ENCODE data around the gene BET1.

The BET1 gene, protein sequence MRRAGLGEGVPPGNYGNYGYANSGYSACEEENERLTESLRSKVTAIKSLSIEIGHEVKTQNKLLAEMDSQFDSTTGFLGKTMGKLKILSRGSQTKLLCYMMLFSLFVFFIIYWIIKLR

DNA sequence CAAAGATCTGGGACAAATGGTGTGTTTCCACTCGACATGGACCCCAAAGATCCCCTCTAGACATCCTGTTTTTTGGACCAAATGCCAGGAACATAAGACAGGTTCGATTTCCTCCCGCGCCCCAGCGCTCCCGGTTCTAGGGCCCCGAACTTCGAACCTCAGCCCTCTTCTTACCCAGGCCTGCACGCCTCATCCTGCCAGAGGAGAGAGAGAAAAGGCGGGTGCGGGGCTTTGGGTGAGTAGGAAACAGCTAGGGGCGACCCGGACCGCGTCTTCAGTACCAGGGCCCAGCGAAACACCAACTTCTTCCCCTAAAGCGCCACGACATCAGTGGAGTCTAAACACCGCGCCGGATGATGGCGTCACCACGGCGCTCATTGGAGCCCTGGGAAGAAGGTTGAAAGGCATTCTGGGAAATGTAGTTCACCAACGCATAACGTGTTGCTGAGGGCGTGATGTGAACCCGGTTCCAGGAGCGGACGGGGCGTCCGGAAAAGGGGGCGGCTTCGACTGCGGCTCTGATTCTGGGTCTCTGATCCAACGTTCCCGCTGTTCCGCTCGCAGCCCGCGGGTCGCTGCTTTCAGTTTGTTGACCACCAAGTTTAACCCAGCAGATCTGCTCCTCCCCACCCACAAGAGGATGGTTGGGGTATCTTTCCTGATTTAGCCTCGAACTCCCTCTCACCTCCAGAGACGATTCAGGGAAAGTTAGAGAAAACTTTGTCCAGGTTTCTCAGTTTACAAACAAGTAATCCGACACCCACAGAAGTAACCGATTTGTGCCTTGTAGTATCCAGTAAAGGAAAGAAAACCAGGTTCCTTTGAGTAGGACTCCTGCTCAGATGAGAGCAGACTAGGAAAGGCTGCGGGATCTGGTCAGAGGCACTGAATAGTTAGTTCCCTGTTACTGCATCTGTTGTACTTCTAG lies at the start of gene BET1:
BET1 (minus strand) TSS at position 332 of the 928 bp plus-strand sequence; CDS start at position 193, 139 bp downstream.
- H3K4me3 ChIP-seq (ENCODE audit: low read depth, low read length), result peak within 1 kb of the TSS; percentile 85
- peak; percentile 96 for DNase-seq (ENCODE audit: low read depth)
- TF ChIP-seq, protein P1, sequence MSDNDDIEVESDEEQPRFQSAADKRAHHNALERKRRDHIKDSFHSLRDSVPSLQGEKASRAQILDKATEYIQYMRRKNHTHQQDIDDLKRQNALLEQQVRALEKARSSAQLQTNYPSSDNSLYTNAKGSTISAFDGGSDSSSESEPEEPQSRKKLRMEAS (IDR thresholded peaks at IDR 0.05; ENCODE audit: low read depth, low read length), result no peak; the same call in none of the 2 replicates
- peak; percentile 80 for TF ChIP-seq POLR2A (IDR thresholded peaks at IDR 0.05; ENCODE audit: extremely low read depth, insufficient read length)
- peak; percentile 65 for TF ChIP-seq MYC (IDR thresholded peaks at IDR 0.05; ENCODE audit: low read depth, low read length)
- TF ChIP-seq, protein P2, sequence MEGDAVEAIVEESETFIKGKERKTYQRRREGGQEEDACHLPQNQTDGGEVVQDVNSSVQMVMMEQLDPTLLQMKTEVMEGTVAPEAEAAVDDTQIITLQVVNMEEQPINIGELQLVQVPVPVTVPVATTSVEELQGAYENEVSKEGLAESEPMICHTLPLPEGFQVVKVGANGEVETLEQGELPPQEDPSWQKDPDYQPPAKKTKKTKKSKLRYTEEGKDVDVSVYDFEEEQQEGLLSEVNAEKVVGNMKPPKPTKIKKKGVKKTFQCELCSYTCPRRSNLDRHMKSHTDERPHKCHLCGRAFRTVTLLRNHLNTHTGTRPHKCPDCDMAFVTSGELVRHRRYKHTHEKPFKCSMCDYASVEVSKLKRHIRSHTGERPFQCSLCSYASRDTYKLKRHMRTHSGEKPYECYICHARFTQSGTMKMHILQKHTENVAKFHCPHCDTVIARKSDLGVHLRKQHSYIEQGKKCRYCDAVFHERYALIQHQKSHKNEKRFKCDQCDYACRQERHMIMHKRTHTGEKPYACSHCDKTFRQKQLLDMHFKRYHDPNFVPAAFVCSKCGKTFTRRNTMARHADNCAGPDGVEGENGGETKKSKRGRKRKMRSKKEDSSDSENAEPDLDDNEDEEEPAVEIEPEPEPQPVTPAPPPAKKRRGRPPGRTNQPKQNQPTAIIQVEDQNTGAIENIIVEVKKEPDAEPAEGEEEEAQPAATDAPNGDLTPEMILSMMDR (IDR thresholded peaks at IDR 0.05; ENCODE audit: low read depth, low read length), result no peak

DNA sequence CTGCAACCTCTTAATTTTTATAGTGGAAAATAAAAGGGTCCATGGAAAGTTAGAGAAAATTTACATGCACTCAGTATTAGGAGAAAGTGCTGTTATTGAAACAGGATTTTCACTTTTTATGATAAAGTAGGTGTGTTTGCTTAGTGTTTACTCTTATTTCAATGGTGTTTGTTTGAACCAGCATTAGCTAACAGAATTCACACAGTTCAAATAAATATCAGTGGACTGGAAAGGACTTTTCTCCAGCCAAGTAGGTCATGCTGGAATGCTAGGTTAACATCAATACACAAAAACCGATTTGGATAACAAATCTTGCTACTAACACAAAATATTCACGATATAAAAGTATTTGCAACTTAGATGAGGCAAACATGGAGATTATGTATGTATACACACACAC lies 49.4 kb upstream of the BET1 start:
- no peak overlapping the region for H3K4me3 ChIP-seq (ENCODE audit: low read depth, low read length)
- DNase-seq (ENCODE audit: low read depth), result no peak
- TF ChIP-seq, protein P1 (IDR thresholded peaks at IDR 0.05; ENCODE audit: low read depth, low read length), result no peak
- TF ChIP-seq POLR2A (IDR thresholded peaks at IDR 0.05; ENCODE audit: extremely low read depth, insufficient read length) (no peak), MYC (IDR thresholded peaks at IDR 0.05; ENCODE audit: low read depth, low read length) (no peak)
- TF ChIP-seq, protein P2 (IDR thresholded peaks at IDR 0.05; ENCODE audit: low read depth, low read length), result no peak

DNA sequence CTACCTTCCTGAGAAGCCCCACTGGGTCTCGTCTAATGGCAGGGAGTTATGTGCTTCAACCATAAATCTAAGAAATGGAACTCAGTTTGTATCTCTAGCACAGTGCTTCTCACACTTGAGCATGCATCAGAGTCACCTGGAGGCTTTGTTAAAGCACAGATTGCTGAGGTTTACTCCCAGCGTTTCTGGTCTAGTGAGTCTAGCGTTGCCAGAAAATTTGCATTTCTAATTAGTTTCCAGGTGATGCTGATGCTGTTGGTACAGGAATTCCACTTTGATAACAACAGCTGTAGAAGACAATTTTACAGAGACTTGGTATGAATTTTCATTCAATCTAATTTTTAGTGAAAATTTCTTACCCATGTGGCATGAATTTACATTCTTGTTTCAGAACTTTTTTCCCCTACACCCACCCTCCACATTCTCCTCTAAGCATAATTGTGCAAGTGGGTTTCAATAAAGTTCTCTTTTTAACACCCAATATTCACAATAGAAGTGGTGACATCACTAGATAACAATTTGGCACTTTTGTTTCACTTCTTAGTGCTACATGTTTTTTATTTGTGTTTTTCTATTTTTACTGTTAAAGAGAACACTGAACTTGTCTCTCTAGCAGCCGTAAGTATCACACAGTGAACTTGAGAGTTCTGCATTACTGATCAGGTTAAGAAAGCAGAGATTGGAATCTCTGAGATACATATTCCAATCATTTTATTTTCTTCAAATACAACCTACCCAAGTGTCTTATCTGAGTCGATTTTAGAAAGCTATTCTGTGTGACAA lies 48.4 kb upstream of the BET1 start:
- no peak overlapping the region for H3K4me3 ChIP-seq (ENCODE audit: low read depth, low read length)
- DNase-seq (ENCODE audit: low read depth), result no peak
- TF ChIP-seq MYC (IDR thresholded peaks at IDR 0.05; ENCODE audit: low read depth, low read length) (no peak), POLR2A (IDR thresholded peaks at IDR 0.05; ENCODE audit: extremely low read depth, insufficient read length) (no peak)
- TF ChIP-seq, protein P2 (IDR thresholded peaks at IDR 0.05; ENCODE audit: low read depth, low read length), result no peak
- TF ChIP-seq, protein P1 (IDR thresholded peaks at IDR 0.05; ENCODE audit: low read depth, low read length), result no peak

DNA sequence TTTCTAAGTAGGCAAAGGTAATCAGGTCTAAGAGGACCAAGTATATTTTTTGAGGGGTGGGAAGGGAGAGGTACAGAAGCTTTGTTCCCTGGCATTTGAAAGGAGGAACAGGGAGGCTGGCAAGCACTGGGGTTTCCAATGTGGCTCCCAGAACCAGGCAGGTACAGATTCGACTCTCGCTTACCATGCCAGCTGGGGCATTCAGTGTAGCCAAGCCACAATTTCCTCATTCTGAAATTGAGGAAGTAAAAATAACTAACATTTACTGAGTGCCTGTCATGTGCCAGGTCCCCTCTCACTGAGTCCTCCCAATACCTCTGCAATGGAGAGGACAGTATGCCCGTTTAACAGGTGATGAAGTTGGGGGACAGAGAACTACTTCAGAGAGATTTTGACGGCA lies 45.9 kb upstream of the BET1 start:
- 0 out of 2 replicates have a peak, but pooled peaks have one; percentile 11 for TF ChIP-seq MYC (IDR thresholded peaks at IDR 0.05; ENCODE audit: low read depth, low read length)
- TF ChIP-seq, protein P2 (IDR thresholded peaks at IDR 0.05; ENCODE audit: low read depth, low read length), result no peak
- no peak for TF ChIP-seq POLR2A (IDR thresholded peaks at IDR 0.05; ENCODE audit: extremely low read depth, insufficient read length)
- TF ChIP-seq, protein P1 (IDR thresholded peaks at IDR 0.05; ENCODE audit: low read depth, low read length), result peak; percentile 51; the same call in 1 of the 2 replicates
- peak; percentile 84 for DNase-seq (ENCODE audit: low read depth)
- no peak overlapping the region for H3K4me3 ChIP-seq (ENCODE audit: low read depth, low read length)

DNA sequence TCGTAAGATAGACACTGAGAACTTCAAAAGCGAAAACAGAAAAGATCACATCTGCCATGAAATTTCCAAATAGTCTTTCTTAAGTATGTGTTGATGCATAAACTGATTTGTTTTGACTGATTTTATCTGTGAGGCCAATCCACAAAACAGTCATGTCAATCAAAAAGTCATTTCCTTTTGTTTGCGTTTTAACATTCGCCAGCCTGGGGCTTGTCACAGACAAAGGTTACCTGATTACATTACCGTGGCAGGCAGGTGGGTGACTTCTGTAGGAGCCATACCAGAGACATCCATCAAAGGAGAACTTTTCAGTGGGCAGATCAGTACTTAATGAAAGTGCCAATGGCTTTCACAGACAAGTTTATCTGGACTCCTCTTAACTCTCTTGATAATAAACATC lies 45.5 kb upstream of the BET1 start:
- no peak for DNase-seq (ENCODE audit: low read depth)
- H3K4me3 ChIP-seq (ENCODE audit: low read depth, low read length), result no peak overlapping the region
- TF ChIP-seq MYC (IDR thresholded peaks at IDR 0.05; ENCODE audit: low read depth, low read length), result no peak
- TF ChIP-seq, protein P2 (IDR thresholded peaks at IDR 0.05; ENCODE audit: low read depth, low read length), result no peak
- TF ChIP-seq, protein P1 (IDR thresholded peaks at IDR 0.05; ENCODE audit: low read depth, low read length), result no peak
- no peak for TF ChIP-seq POLR2A (IDR thresholded peaks at IDR 0.05; ENCODE audit: extremely low read depth, insufficient read length)
